Measurements from ENCODE around the gene MAFG. TPM values are rescaled to one million over a fixed set of nuclear protein-coding genes. Genes with fewer than 3 reads are reported as not detected.

MAFG gene
- total RNA-seq, 6 experiments from 2014 or later: 7.4 to 12.9 (median 9.2) TPM

- no peak for ATAC-seq
- Histone ChIP-seq H3K4me3 (peak within 1 kb of the TSS; percentile 43 to 70 (median 64)), H3K27me3 (no peaks in the 10 kb centered on the region), H3K27ac (peak within 1 kb of the TSS in 2 of 3 donors; percentile 10 to 37), H3K36me3 (no peaks in the 10 kb centered on the region), H3K9me3 (no peaks in the 10 kb centered on the region), H3K4me1 (peaks cover 0 to 14% (median 0%) of the 10 kb centered on the region in 4 donors)
- DNase-seq: no peak
- intact Hi-C loops (cut with DNase I): loop anchor here in 1 of 2 donors (5.0 kb wide), 1 partner anchor 56 kb away; no protein-coding TSS in a partner anchor
- TF ChIP-seq POLR2A (IDR thresholded peaks at IDR 0.05): no peak
- TF ChIP-seq CTCF (IDR thresholded peaks at IDR 0.05): peak in 2 of 4 donors; percentile 23 to 24
- no CpG with 5 or more reads among the region's 65 CpGs for WGBS (ENCODE audit: insufficient coverage, low coverage, low lambda C conversion rate, missing lambda C conversion rate)
Observed at GRCh38 chr17:81961087-81961511, 33.6 kb upstream of the MAFG start, which contains the start of gene NOTUM. TSS of gene NOTUM (minus strand) at chr17:81961187. CDS start at chr17:81960909, 278 bp downstream.

DNA sequence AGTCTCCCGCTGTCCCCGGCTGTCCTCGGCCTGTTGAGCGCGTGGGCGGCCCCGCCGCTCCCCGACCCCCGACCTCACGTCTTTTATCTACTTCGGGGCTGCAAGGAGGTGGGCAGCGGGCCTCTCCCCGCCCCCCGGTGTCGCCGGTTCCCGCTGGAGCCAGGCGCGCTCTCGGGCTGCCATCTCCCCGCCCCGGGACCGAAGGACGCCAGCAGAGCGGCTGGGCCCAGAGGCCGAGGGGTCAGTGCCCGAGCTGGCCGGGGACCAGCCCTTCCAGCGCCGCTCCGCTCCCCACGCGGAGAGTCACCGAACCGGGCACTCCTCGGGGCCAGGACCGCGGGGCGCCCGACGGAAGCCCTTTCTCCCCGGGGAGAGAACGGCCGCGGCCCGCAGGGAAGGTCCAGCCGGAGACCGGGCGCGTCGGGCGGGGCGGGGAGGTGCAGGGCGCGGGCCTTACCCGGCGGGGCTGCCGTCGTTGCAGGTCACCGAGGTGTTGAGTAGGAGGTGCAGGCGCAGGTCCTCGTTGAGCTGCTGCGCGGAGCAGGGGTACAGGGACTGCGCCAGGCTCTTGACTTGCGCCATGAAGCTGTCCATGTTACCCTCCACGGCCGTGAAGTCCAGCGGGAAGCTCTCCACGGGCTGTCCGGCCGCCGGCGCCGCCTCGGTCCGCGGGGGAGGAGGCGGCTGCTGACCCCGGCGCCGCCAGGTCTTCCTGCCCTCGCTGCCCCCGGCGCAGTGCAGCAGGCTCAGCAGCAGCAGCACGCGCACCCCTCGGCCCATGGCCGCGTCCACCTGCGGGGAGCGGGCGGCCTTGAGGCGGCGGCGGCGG, 32.8 kb upstream of the MAFG start:
- ATAC-seq: peak; percentile 78 to 87 (median 82)
- intact Hi-C loops (cut with DNase I): loop anchor here in 1 of 2 donors (5.0 kb wide), 1 partner anchor 57 kb away; no protein-coding TSS in a partner anchor
- no peaks in the 10 kb centered on the region for H3K27me3 ChIP-seq

GRCh38 chr17:81959362-81960129, 32.0 kb upstream of the MAFG start:
- ATAC-seq (peak; percentile 76 to 92 (median 85)), DNase-seq (peak; percentile 83 to 85 (median 84))
- TF ChIP-seq POLR2A (IDR thresholded peaks at IDR 0.05) (no peak), CTCF (IDR thresholded peaks at IDR 0.05) (peak; percentile 63 to 100 (median 86))
- Histone ChIP-seq H3K4me3 (peak overlapping the region; percentile 43 to 70 (median 64)), H3K27me3 (no peaks in the 10 kb centered on the region), H3K9me3 (no peaks in the 10 kb centered on the region), H3K27ac (peak overlapping the region in 2 of 3 donors; percentile 10 to 37), H3K36me3 (no peaks in the 10 kb centered on the region), H3K4me1 (peaks cover 0 to 14% (median 0%) of the 10 kb centered on the region in 4 donors)
- intact Hi-C loops (cut with DNase I): loop anchor here (5.0 kb wide), 1 partner anchor 58 kb away; no protein-coding TSS in a partner anchor
- 0% methylated on average over 3 of the region's 112 CpGs for WGBS (ENCODE audit: insufficient coverage, low coverage, low lambda C conversion rate, missing lambda C conversion rate)

More for the DNA sequence above, 32.8 kb upstream of the MAFG start:
- 0% methylated on average over 5 of the region's 98 CpGs for WGBS (ENCODE audit: insufficient coverage, low coverage, low lambda C conversion rate, missing lambda C conversion rate)
- no peaks in the 10 kb centered on the region for H3K36me3 ChIP-seq
- H3K27ac ChIP-seq: peak overlapping the region in 2 of 3 donors; percentile 10 to 37
- H3K4me1 ChIP-seq: peaks cover 0 to 14% (median 0%) of the 10 kb centered on the region in 4 donors
- DNase-seq: peak; percentile 78 to 88 (median 88)
- no peaks in the 10 kb centered on the region for H3K9me3 ChIP-seq
- peak overlapping the region; percentile 43 to 70 (median 64) for H3K4me3 ChIP-seq
- TF ChIP-seq POLR2A (IDR thresholded peaks at IDR 0.05) (no peak), CTCF (IDR thresholded peaks at IDR 0.05) (no peak)

DNA sequence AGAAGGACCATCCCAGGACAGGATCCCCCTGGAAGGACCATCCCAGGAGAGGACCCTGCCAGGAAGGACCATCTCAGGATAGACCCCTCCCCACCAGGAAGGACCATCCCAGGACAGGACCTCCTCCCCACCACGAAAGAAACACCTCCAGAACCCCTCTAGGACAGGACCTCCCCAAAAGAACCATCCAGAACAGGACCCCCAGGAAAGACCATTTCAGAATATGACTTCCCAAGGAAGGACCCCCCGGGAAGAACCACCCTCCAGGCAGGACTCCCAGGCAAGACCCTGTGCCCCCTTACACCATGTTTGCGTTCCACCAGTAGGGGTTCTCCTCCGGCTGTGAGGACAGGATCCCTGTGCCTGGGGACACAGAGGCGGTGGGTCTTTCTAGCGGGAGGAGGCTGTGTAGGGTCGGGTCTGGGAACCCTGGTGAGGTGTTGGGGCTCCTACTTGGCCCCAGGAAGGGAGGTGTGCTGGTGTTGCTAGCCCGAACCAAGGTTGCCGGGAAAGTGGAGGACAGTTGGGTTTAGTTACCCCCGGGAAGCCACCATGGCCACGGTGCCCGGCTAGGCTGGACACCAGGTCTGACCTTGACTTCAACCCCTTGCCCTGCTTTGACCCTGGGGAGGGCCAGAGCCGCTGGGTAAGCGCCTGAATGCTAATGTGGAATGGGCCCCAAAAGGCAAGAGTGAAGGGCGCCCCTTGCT, 31.3 kb upstream of the MAFG start:
- Histone ChIP-seq H3K27ac (no peak overlapping the region), H3K4me1 (peaks cover 0 to 14% (median 0%) of the 10 kb centered on the region in 4 donors), H3K27me3 (no peaks in the 10 kb centered on the region), H3K36me3 (no peaks in the 10 kb centered on the region), H3K9me3 (no peaks in the 10 kb centered on the region), H3K4me3 (peak overlapping the region in 2 of 3 donors; percentile 64 to 70)
- ATAC-seq (peak in 2 of 4 donors; percentile 2 to 7), DNase-seq (no peak)
- intact Hi-C loops (cut with DNase I): loop anchor here in 1 of 2 donors (5.0 kb wide), 1 partner anchor 59 kb away; no protein-coding TSS in a partner anchor
- TF ChIP-seq CTCF (IDR thresholded peaks at IDR 0.05) (no peak), POLR2A (IDR thresholded peaks at IDR 0.05) (no peak)
- whole genome bisulfite sequencing (ENCODE audit: insufficient coverage, low coverage, low lambda C conversion rate, missing lambda C conversion rate): 42% methylated on average over 4 of the region's 15 CpGs
